ENCODE results near the gene RREB1.
A peak's percentile ranks its signal among the peaks of the same experiment; 100 is the strongest.
"Not testable (repeated sequence)": the region's sequence is repeated elsewhere in the genome, so short reads cannot be mapped to it uniquely, and the experiment has no call there.

Gene RREB1

GRCh38 chr6:7143476-7143974 is 35.8 kb downstream of the RREB1 start:
- DNase-seq (ENCODE audit: low read depth in 2 of 2), result no peak

GRCh38 chr6:7144872-7145584 is 37.3 kb downstream of the RREB1 start:
- no peak for DNase-seq (ENCODE audit: low read depth in 2 of 2)

- DNase-seq (ENCODE audit: low read depth in 2 of 2), result no peak
Measured at GRCh38 chr6:7145585-7145884, 37.8 kb downstream of the RREB1 start.

- DNase-seq (ENCODE audit: low read depth in 2 of 2), result no peak
Measured at GRCh38 chr6:7145885-7146828, 38.4 kb downstream of the RREB1 start.

- DNase-seq (ENCODE audit: low read depth in 2 of 2), result no peak
Measured at GRCh38 chr6:7147051-7147671, 39.4 kb downstream of the RREB1 start.

GRCh38 chr6:7148100-7148822 is 40.5 kb downstream of the RREB1 start:
- no peak for DNase-seq (ENCODE audit: low read depth in 2 of 2)

GRCh38 chr6:7150381-7151064 is 42.8 kb downstream of the RREB1 start:
- no peak for DNase-seq (ENCODE audit: low read depth in 2 of 2)

GRCh38 chr6:7151381-7151780 is 43.6 kb downstream of the RREB1 start:
- no peak for DNase-seq (ENCODE audit: low read depth in 2 of 2)

GRCh38 chr6:7152462-7152861 is 44.7 kb downstream of the RREB1 start:
- no peak for DNase-seq (ENCODE audit: low read depth in 2 of 2)

GRCh38 chr6:7153789-7154188 is 46.0 kb downstream of the RREB1 start:
- DNase-seq (ENCODE audit: low read depth in 2 of 2), result no peak

GRCh38 chr6:7154341-7155139 is 46.8 kb downstream of the RREB1 start:
- DNase-seq (ENCODE audit: low read depth in 2 of 2), result peak in 1 of 2 donors; percentile 34

- no peak for DNase-seq (ENCODE audit: low read depth in 2 of 2)
Measured at GRCh38 chr6:7155871-7156579, 48.3 kb downstream of the RREB1 start.

GRCh38 chr6:7156643-7157278 is 49.0 kb downstream of the RREB1 start:
- no peak for DNase-seq (ENCODE audit: low read depth in 2 of 2)

- not testable (repeated sequence) for DNase-seq (ENCODE audit: low read depth in 2 of 2)
Measured at GRCh38 chr6:7157307-7157706, 49.5 kb downstream of the RREB1 start.

GRCh38 chr6:7157752-7158616 is 50.2 kb downstream of the RREB1 start:
- DNase-seq (ENCODE audit: low read depth in 2 of 2), result no peak

GRCh38 chr6:7159790-7160525 is 52.2 kb downstream of the RREB1 start:
- DNase-seq (ENCODE audit: low read depth in 2 of 2), result no peak

- DNase-seq (ENCODE audit: low read depth in 2 of 2), result no peak
Measured at GRCh38 chr6:7161253-7161623, 53.5 kb downstream of the RREB1 start.

- DNase-seq (ENCODE audit: low read depth in 2 of 2), result no peak
Measured at GRCh38 chr6:7161845-7162244, 54.1 kb downstream of the RREB1 start.
